GM23248 (cell line): ENCODE measurements around the gene AAK1. TPM values are rescaled to one million over a fixed set of nuclear protein-coding genes. Genes with fewer than 3 reads are reported as not detected.
"Not testable (repeated sequence)": the region's sequence is repeated elsewhere in the genome, so short reads cannot be mapped to it uniquely, and the experiment has no call there.

Source experiments
- DNase-seq: peaks from one replicate; pipeline ENCODE4 v3.0.0-alpha.2; 2015
- H2AFZ ChIP-seq: fragments of 200-600 bp; sonication (generic); 2 replicates; pipeline ENCODE4 v1.6.1; 2016; ENCODE audit warnings: antibody characterized with exemption
- H3F3A ChIP-seq: fragments of 200-600 bp; sonication (generic); 2 replicates; pipeline ENCODE4 v1.6.1; 2016; ENCODE audit warnings: mild to moderate bottlenecking, antibody characterized with exemption, mixed run types; ENCODE audit not compliant: insufficient read depth
- H3K27ac ChIP-seq: fragments of 200-600 bp; sonication (generic); 2 replicates; pipeline ENCODE4 v1.5.1; 2016; ENCODE audit warnings: mild to moderate bottlenecking
- H3K27me3 ChIP-seq: fragments of 200-600 bp; sonication (generic); replicated peaks from 2 replicates; pipeline ENCODE4 v1.6.1; 2016; ENCODE audit warnings: mild to moderate bottlenecking; ENCODE audit not compliant: insufficient read depth
- H3K36me3 ChIP-seq: fragments of 200-600 bp; sonication (generic); 2 replicates; pipeline ENCODE4 v1.6.1; 2016; ENCODE audit warnings: low read depth, mild to moderate bottlenecking
- H3K4me1 ChIP-seq: fragments of 200-600 bp; sonication (generic); 2 replicates; pipeline ENCODE4 v1.6.1; 2016; ENCODE audit warnings: mild to moderate bottlenecking; ENCODE audit not compliant: insufficient read depth
- H3K4me2 ChIP-seq: fragments of 200-600 bp; sonication (generic); one replicate; pipeline ENCODE4 v1.6.1; 2016; ENCODE audit warnings: mild to moderate bottlenecking; ENCODE audit not compliant: unreplicated experiment
- H3K4me3 ChIP-seq: fragments of 200-600 bp; sonication (generic); 2 replicates; pipeline ENCODE4 v1.5.1; 2016; ENCODE audit warnings: mild to moderate bottlenecking
- H3K79me2 ChIP-seq: fragments of 200-600 bp; sonication (generic); 2 replicates; pipeline ENCODE4 v1.6.1; 2016; ENCODE audit warnings: mild to moderate bottlenecking; ENCODE audit not compliant: insufficient read depth
- H3K9ac ChIP-seq: fragments of 200-600 bp; sonication (generic); 2 replicates; pipeline ENCODE4 v1.6.1; 2016; ENCODE audit warnings: mild to moderate bottlenecking
- H3K9me2 ChIP-seq: fragments of 200-600 bp; sonication (generic); 2 replicates; pipeline ENCODE4 v1.6.1; 2016; ENCODE audit warnings: mixed run types, mild to moderate bottlenecking, moderate library complexity; ENCODE audit not compliant: insufficient read depth
- H3K9me3 ChIP-seq: fragments of 200-600 bp; sonication (generic); one replicate; pipeline ENCODE4 v1.6.1; 2017; ENCODE audit warnings: low read depth
- H4K20me1 ChIP-seq: fragments of 200-600 bp; sonication (generic); 2 replicates; pipeline ENCODE4 v1.6.0; 2016; ENCODE audit not compliant: insufficient read depth
- EZH2 ChIP-seq: fragments of 200-600 bp; sonication (generic); IDR thresholded peaks from 2 replicates; pipeline ENCODE4 v1.6.1; 2018; ENCODE audit warnings: antibody characterized with exemption, mild to moderate bottlenecking; ENCODE audit not compliant: insufficient read depth, poor library complexity, severe bottlenecking
- EZH2phosphoT487 ChIP-seq: fragments of 200-600 bp; sonication (generic); IDR thresholded peaks from 2 replicates; pipeline ENCODE4 v1.6.1; 2018; ENCODE audit warnings: antibody characterized with exemption, moderate library complexity, mild to moderate bottlenecking, low read depth; ENCODE audit not compliant: insufficient read depth
- WGBS, 2 experiments: methylation state at CpG; one replicate each; pipeline ENCODE4 v1.1.6; 2015 to 2017; ENCODE audit warnings: low lambda C conversion rate in 2 of 2, low coverage in 1 of 2; ENCODE audit errors: missing lambda C conversion rate in 2 of 2; 5-methylcytosine and 5-hydroxymethylcytosine counted together
- in situ Hi-C: fragments of 300-500 bp; cut with MboI; formaldehyde crosslinking; loops from 2 replicates; pipeline ENCODE4 v1.15.0; 2020
- polyA plus RNA-seq: library from polyadenylated mRNA; unstranded; fragments of >200 nt; fragmentation: Nextera tagmentation; extraction: Ambion mirVana; gene quantifications from 2 replicates; pipeline ENCODE4 v1.2.1, GENCODE V29; 2016
- small RNA-seq: library from RNA; depleted of rRNA; stranded (forward); fragments of <200 nt; gene quantifications from one replicate; pipeline ENCODE3, GENCODE V24; 2014; ENCODE audit warnings: low read depth, low replicate concordance
- total RNA-seq: library from RNA; depleted of rRNA; stranded (reverse); fragments of >200 nt; shearing (Covaris generic); gene quantifications from 2 replicates; pipeline ENCODE4 v1.2.3, GENCODE V29; 2014; rRNA removed

The AAK1 gene
- total and polyA plus RNA-seq, 2 experiments from 2014 or later, result 41.2 to 50.7 TPM

DNA sequence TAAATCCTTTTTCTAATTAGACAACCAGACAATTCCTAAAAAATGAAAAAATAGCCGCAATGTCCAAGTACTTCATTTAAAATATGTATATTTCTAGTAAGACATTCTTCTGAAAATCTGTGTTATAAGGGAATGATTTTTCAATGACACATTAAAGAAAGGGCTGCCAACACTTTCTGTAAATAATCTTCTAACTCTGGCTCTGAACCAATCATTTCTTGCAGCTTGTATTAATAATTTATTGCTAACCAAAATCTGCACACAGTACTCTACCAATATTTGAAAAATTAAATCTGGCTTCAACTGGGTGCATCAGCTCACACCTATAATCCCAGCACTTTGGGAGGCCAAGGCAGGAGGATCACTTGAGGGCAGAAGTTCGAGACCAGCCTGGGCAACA lies 214.6 kb downstream of the AAK1 start:
- no peaks in the 10 kb centered on the region for H3K27me3 ChIP-seq
- no peak for DNase-seq
- H3K4me1 ChIP-seq, result no peaks in the 10 kb centered on the region
- peaks cover 46% of the 10 kb centered on the region for H3K36me3 ChIP-seq
- H3K27ac ChIP-seq, result no peak overlapping the region
- H3K4me2 ChIP-seq, result no peak overlapping the region
- in situ Hi-C loops, result no loop called here
- 0 out of 2 replicates have a peak, but pooled peaks cover 12% of the 10 kb centered on the region for H3F3A ChIP-seq
- no peak for TF ChIP-seq EZH2
- no peak for TF ChIP-seq EZH2phosphoT487
- no peak overlapping the region for H3K4me3 ChIP-seq
- peaks cover 36% of the 10 kb centered on the region for H3K79me2 ChIP-seq
- H3K9ac ChIP-seq, result no peak overlapping the region
- H4K20me1 ChIP-seq, result 0 out of 2 replicates have a peak, but pooled peaks cover 5% of the 10 kb centered on the region
- H2AFZ ChIP-seq, result no peak overlapping the region
- H3K9me3 ChIP-seq, result no peaks in the 10 kb centered on the region
- 34 to 39% methylated on average over 2 of the region's 2 CpGs for WGBS, 2 experiments
- H3K9me2 ChIP-seq, result no peaks in the 10 kb centered on the region

DNA sequence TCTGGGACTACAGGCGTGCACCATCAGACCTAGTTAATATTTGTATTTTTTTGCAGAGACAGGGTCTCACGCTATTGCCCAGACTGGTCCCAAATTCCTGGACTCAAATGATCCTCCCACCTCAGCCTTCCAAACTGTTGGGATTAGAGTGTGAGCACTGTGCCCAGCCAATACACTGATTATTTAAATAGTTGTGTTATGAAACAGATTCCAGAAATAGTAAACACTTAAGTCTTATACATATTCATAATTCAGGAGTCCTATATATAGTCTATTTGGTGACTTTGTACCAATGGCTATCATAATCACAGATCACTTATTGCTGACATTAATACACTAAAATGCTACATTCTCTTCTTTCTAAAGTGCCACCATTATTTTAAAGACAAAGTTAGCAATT lies 219.1 kb downstream of the AAK1 start:
- Histone ChIP-seq H3K4me3 (no peak overlapping the region), H3F3A (0 out of 2 replicates have a peak, but pooled peaks cover 10% of the 10 kb centered on the region), H3K27me3 (no peaks in the 10 kb centered on the region), H3K79me2 (peaks cover 10% of the 10 kb centered on the region; the same call in 1 of the 2 replicates), H3K4me1 (no peaks in the 10 kb centered on the region), H3K9ac (no peak overlapping the region), H3K9me2 (no peaks in the 10 kb centered on the region), H3K27ac (no peak overlapping the region), H3K36me3 (peaks cover 38% of the 10 kb centered on the region), H3K9me3 (no peaks in the 10 kb centered on the region), H4K20me1 (no peaks in the 10 kb centered on the region), H2AFZ (no peak overlapping the region), H3K4me2 (no peak overlapping the region)
- in situ Hi-C loops, result no loop called here
- TF ChIP-seq EZH2, result no peak
- no peak for TF ChIP-seq EZH2phosphoT487
- 99 to 100% methylated on average over 2 of the region's 2 CpGs for WGBS, 2 experiments
- DNase-seq, result no peak

DNA sequence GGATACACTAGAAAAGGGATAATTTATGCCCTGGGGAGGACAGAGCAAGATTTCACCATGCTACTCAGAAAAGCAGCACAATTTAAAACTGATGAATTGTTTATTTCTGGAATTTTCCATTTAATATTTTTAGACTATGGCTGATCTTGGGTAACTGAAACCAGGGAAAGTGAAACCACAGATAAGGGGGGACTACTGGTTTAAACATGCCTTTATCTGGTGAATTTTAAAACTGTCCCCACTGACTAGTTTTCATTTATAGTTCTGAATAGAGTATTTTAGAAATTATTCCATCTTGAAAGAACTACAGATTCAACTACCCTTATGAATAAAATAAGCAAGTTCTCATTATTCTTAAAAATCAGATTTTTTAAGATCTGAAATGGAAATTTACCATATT lies 221.3 kb downstream of the AAK1 start:
- in situ Hi-C loops, result no loop called here
- no peaks in the 10 kb centered on the region for H3K9me3 ChIP-seq
- no peak for DNase-seq
- H3K36me3 ChIP-seq, result peaks cover 34% of the 10 kb centered on the region
- no peaks in the 10 kb centered on the region for H3K27me3 ChIP-seq
- no peaks in the 10 kb centered on the region for H3K4me1 ChIP-seq
- no peak for TF ChIP-seq EZH2
- no peak for TF ChIP-seq EZH2phosphoT487
- H3K4me2 ChIP-seq, result no peak overlapping the region
- H3K9me2 ChIP-seq, result no peaks in the 10 kb centered on the region
- H3K27ac ChIP-seq, result no peak overlapping the region
- no peaks in the 10 kb centered on the region for H3F3A ChIP-seq
- H3K79me2 ChIP-seq, result no peaks in the 10 kb centered on the region; the same call in 1 of the 2 replicates
- H2AFZ ChIP-seq, result no peak overlapping the region
- no peaks in the 10 kb centered on the region for H4K20me1 ChIP-seq
- H3K4me3 ChIP-seq, result no peak overlapping the region
- H3K9ac ChIP-seq, result no peak overlapping the region

DNA sequence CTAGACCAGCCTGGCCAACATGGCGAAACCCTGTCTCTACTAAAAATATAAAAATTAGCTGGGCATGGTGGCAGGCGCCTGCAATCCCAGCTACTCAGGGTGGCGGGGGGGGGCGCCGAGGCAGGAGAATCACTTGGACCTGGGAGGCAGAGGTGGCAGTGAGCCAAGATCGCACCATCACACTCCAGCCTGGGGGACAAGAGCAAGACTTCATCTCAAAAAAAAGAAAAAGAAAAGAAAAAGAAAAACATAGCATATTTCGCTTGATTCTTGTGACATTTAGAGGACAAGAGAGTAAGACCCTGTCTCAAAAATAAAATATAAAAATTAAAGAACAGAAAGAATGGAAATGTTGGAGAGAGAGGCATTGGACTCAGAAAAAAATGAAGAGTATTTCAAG lies 224.4 kb downstream of the AAK1 start:
- H3K9me2 ChIP-seq, H4K20me1 ChIP-seq, H3K79me2 ChIP-seq, H3K4me3 ChIP-seq, H3K27me3 ChIP-seq, H3K4me2 ChIP-seq, H2AFZ ChIP-seq, H3F3A ChIP-seq, H3K9ac ChIP-seq, DNase-seq, in situ Hi-C loops, H3K27ac ChIP-seq, H3K4me1 ChIP-seq, H3K9me3 ChIP-seq: not testable (repeated sequence)
- 86 to 87% methylated on average over 7 of the region's 7 CpGs for WGBS, 2 experiments
- peaks cover 35% of the 10 kb centered on the region for H3K36me3 ChIP-seq

DNA sequence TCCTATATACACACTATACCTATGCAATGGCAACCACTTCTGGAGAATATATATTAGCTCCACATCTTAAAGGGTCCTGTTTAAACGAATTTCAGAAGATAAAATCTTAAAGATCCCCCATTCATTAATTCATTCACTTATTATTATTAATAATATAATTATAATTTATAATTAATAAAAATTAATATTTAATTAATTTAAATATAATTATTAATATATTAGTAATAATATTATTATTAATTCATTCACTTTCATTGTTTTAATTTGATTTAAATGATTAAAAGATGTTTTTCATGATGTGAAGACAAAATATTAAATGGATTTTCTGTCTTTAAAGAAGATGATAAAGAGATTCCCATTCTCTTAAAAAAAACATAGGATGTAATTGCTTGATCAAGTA lies 227.4 kb downstream of the AAK1 start:
- no peaks in the 10 kb centered on the region for H3K79me2 ChIP-seq
- no peak for DNase-seq
- in situ Hi-C loops, result no loop called here
- no peak overlapping the region for H3K4me3 ChIP-seq
- H3K4me2 ChIP-seq, result no peak overlapping the region
- H3F3A ChIP-seq, result no peaks in the 10 kb centered on the region
- H3K9me3 ChIP-seq, result no peaks in the 10 kb centered on the region
- no peak overlapping the region for H2AFZ ChIP-seq
- H3K36me3 ChIP-seq, result peaks cover 30% of the 10 kb centered on the region
- no peak overlapping the region for H3K27ac ChIP-seq
- H3K4me1 ChIP-seq, result no peaks in the 10 kb centered on the region
- 92 to 97% methylated on average over 1 of the region's 1 CpG for WGBS, 2 experiments
- H3K9ac ChIP-seq, result no peak overlapping the region
- no peaks in the 10 kb centered on the region for H4K20me1 ChIP-seq
- TF ChIP-seq EZH2 (no peak), EZH2phosphoT487 (no peak)
- H3K27me3 ChIP-seq, result no peaks in the 10 kb centered on the region
- no peaks in the 10 kb centered on the region for H3K9me2 ChIP-seq

Small RNA genes within 50 kb of the gene (small RNA-seq; reads per million reads assigned to genes)
- gene RN7SL604P (not detected), gene SNORA36C (not detected)

Other genes with a start within 250 kb of the AAK1 start
- gene NFU1, start 206.3 kb downstream of the AAK1 start, total RNA-seq, result 12.4 and 38.5 TPM in 2 replicates
- gene NFU1, start 206.3 kb downstream of the AAK1 start, polyA plus RNA-seq, result 74.3 and 81.9 TPM in 2 replicates
- 31.0 and 35.7 TPM in 2 replicates for gene ANXA4, start 98.4 kb upstream of the AAK1 start, total RNA-seq
- 113 and 122 TPM in 2 replicates for gene ANXA4, start 98.4 kb upstream of the AAK1 start, polyA plus RNA-seq
- 9.6 and 15.7 TPM in 2 replicates for gene GMCL1, start 185.9 kb upstream of the AAK1 start, total RNA-seq
- gene GMCL1, start 185.9 kb upstream of the AAK1 start, polyA plus RNA-seq, result 13.8 and 14.5 TPM in 2 replicates